Stimulated activated CD4-positive, alpha-beta T cell treated with anti-CD3 and anti-CD28 coated beads, Interleukin-1b, Interleukin-23, amount 100 ng/mL, for 48 hours (primary cell): ENCODE results near the gene MASTL.
"Not testable (repeated sequence)": the region's sequence is repeated elsewhere in the genome, so short reads cannot be mapped to it uniquely, and the experiment has no call there.

Experiments used
- DNase-seq: peaks from one replicate; pipeline ENCODE4 v3.0.0-alpha.2; 2020

MASTL gene

GRCh38 chr10:27155066-27155754 lies at the start of gene MASTL:
MASTL (plus strand) TSS chr10:27155352; CDS start chr10:27155427, 75 bp downstream.
- peak; percentile 96 for DNase-seq

- DNase-seq = no peak
Observed at GRCh38 chr10:27108165-27108564, 47.0 kb upstream of the MASTL start.

- DNase-seq = no peak
Observed at GRCh38 chr10:27134371-27134770, 20.8 kb upstream of the MASTL start.

- no peak for DNase-seq
Observed at GRCh38 chr10:27138277-27138676, 16.9 kb upstream of the MASTL start.

- DNase-seq = no peak
Observed at GRCh38 chr10:27143686-27144085, 11.5 kb upstream of the MASTL start.

GRCh38 chr10:27145937-27146336 lies 9.2 kb upstream of the MASTL start:
- no peak for DNase-seq

- DNase-seq = no peak
Observed at GRCh38 chr10:27147701-27148100, 7.5 kb upstream of the MASTL start.

GRCh38 chr10:27150261-27150660 lies 4.9 kb upstream of the MASTL start:
- DNase-seq = no peak

- DNase-seq = no peak
Observed at GRCh38 chr10:27152687-27153086, 2.5 kb upstream of the MASTL start.

- no peak for DNase-seq
Observed at GRCh38 chr10:27153329-27153728, 1.8 kb upstream of the MASTL start.

- peak; percentile 17 for DNase-seq
Observed at GRCh38 chr10:27153845-27154193, 1.3 kb upstream of the MASTL start.

- DNase-seq = not testable (repeated sequence)
Observed at GRCh38 chr10:27156566-27156965, 1.4 kb downstream of the MASTL start.

GRCh38 chr10:27157150-27157549 lies 2.0 kb downstream of the MASTL start:
- DNase-seq = no peak

- DNase-seq = no peak
Observed at GRCh38 chr10:27158421-27158820, 3.3 kb downstream of the MASTL start.

GRCh38 chr10:27169849-27170248 lies 14.7 kb downstream of the MASTL start:
- no peak for DNase-seq

- DNase-seq = no peak
Observed at GRCh38 chr10:27188259-27188658, 33.1 kb downstream of the MASTL start.

- no peak for DNase-seq
Observed at GRCh38 chr10:27188897-27189296, 33.7 kb downstream of the MASTL start.

- no peak for DNase-seq
Observed at GRCh38 chr10:27190508-27190907, 35.4 kb downstream of the MASTL start.

GRCh38 chr10:27192284-27192683 lies 37.1 kb downstream of the MASTL start:
- DNase-seq = no peak

GRCh38 chr10:27197980-27198620 lies 42.9 kb downstream of the MASTL start:
- no peak for DNase-seq

GRCh38 chr10:27203806-27204205 lies 48.7 kb downstream of the MASTL start:
- no peak for DNase-seq

GRCh38 chr10:27207350-27207749 lies 52.2 kb downstream of the MASTL start:
- DNase-seq = no peak

GRCh38 chr10:27223964-27224363 lies 68.8 kb downstream of the MASTL start:
- DNase-seq = peak; percentile 39

GRCh38 chr10:27225011-27225590 lies 69.9 kb downstream of the MASTL start:
- DNase-seq = no peak
